ENCODE data around the gene RPL22. TPM values are rescaled to one million over a fixed set of nuclear protein-coding genes. Genes with fewer than 3 reads are reported as not detected.
A peak's percentile ranks its signal among the peaks of the same experiment; 100 is the strongest.

RPL22 gene
- polyA plus RNA-seq, 1 donor (not counting 4 experiments of a cell fraction or from before 2014, with no cell fraction given) = 421 TPM

DNA sequence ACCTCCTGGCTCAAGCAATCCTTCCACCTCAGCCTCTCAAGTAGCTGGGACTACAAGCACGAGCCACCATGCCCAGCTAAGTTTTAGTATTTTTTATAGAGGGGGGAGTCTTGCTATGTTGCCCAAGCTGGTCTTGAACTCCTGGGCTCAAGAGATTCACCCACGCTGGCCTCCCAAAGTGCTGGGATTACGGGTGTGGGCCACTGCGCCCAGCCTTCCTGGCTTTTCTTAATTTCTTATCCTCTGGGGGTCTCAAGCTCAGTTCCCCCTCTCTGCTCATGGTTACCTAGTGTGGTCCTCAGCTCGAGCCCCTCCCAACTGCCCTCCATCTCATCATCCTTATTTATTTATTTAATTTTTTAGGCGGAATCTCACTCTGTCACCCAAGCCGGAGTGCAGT, 2.9 kb upstream of the RPL22 start:
- H3K9ac ChIP-seq (ENCODE audit: control insufficient read depth, extremely low read depth, insufficient read depth, low read length) = no peak overlapping the region
- H2AFZ ChIP-seq (ENCODE audit: control insufficient read depth, low read length) = no peak overlapping the region
- H3K79me2 ChIP-seq (ENCODE audit: control insufficient read depth, insufficient read depth, low read length) = peaks cover 21% of the 10 kb centered on the region
- peaks cover 4% of the 10 kb centered on the region for H4K20me1 ChIP-seq (ENCODE audit: control insufficient read depth, extremely low read depth, insufficient read depth, low read length)
- H3K27ac ChIP-seq (ENCODE audit: control insufficient read depth, insufficient read depth, low read length) = no peak overlapping the region
- dilution Hi-C loops (cut with MboI; ENCODE audit: extremely low pct_ligation_motif_present, low sequenced_read_pairs) = no loop called here
- H3K36me3 ChIP-seq (ENCODE audit: control insufficient read depth in 2 of 2, extremely low read depth in 1 of 2, insufficient read depth in 2 of 2, low read length in 2 of 2) = peaks cover 2 to 6% of the 10 kb centered on the region in 2 experiments
- no peaks in the 10 kb centered on the region for H3K27me3 ChIP-seq (ENCODE audit: control insufficient read depth, extremely low read depth, insufficient read depth, low read length)
- H3K4me2 ChIP-seq (ENCODE audit: control insufficient read depth, extremely low read depth, insufficient read depth, low read depth, low read length) = no peak overlapping the region
- FAIRE-seq = no peak
- no peak for DNase-seq (ENCODE audit: low read depth, low spot score)
- peaks cover 26% of the 10 kb centered on the region for H3K4me1 ChIP-seq (ENCODE audit: control insufficient read depth, extremely low read depth, insufficient read depth, low read length)
- peaks cover 3% of the 10 kb centered on the region for H3K9me1 ChIP-seq (ENCODE audit: control insufficient read depth, extremely low read depth, insufficient read depth, low read length)
- H3K4me3 ChIP-seq (ENCODE audit: control insufficient read depth in 2 of 3, extremely low read depth in 1 of 3, insufficient read depth in 2 of 3, low read depth in 1 of 3, low read length in 3 of 3) = no peak overlapping the region
- H3K9me3 ChIP-seq (ENCODE audit: control insufficient read depth, low read depth, low read length) = no peaks in the 10 kb centered on the region
- TF ChIP-seq, protein P1, sequence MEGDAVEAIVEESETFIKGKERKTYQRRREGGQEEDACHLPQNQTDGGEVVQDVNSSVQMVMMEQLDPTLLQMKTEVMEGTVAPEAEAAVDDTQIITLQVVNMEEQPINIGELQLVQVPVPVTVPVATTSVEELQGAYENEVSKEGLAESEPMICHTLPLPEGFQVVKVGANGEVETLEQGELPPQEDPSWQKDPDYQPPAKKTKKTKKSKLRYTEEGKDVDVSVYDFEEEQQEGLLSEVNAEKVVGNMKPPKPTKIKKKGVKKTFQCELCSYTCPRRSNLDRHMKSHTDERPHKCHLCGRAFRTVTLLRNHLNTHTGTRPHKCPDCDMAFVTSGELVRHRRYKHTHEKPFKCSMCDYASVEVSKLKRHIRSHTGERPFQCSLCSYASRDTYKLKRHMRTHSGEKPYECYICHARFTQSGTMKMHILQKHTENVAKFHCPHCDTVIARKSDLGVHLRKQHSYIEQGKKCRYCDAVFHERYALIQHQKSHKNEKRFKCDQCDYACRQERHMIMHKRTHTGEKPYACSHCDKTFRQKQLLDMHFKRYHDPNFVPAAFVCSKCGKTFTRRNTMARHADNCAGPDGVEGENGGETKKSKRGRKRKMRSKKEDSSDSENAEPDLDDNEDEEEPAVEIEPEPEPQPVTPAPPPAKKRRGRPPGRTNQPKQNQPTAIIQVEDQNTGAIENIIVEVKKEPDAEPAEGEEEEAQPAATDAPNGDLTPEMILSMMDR (optimal IDR thresholded peaks at IDR 0.05 in 1 of 3, IDR thresholded peaks at IDR 0.05 in 1 of 3, conservative IDR thresholded peaks at IDR 0.05 in 1 of 3; ENCODE audit: extremely low read depth in 1 of 3, insufficient read depth in 2 of 3, low read length in 3 of 3) = no peak
- no peak for TF ChIP-seq EZH2 (IDR thresholded peaks at IDR 0.05; ENCODE audit: low read length)

DNA sequence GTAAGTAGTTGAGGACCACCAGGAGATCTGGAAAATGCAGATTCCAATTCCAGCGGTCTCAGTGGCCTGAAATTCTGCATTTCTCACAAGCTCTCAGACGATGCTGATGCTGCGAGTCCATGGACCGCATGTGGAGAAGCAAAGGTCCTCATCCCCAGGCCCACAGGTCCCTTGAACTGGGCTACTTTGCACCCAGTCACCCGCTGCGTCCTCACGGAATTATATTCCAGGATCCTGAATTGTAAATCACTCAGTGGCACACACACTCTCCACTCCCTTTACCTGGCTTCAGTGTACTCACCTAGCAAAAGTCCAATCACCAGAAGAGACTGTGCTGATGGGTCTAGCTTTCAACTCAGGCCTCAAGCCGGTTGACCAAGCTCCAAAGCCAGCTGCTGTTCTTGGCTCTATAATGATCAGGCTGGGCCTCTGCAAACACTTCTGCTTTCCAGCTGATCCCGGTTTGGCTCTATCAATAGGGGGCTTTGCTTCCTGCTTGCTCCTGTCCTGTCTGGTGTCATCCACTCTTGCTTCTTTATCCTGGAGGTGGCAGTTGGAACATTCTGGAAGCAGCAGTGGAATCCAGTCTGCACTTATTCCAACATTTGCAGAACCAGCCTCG, 904 bp upstream of the RPL22 start:
- no peaks in the 10 kb centered on the region for H3K27me3 ChIP-seq (ENCODE audit: control insufficient read depth, extremely low read depth, insufficient read depth, low read length)
- H4K20me1 ChIP-seq (ENCODE audit: control insufficient read depth, extremely low read depth, insufficient read depth, low read length) = peaks cover 7% of the 10 kb centered on the region
- H3K79me2 ChIP-seq (ENCODE audit: control insufficient read depth, insufficient read depth, low read length) = peaks cover 39% of the 10 kb centered on the region
- peak overlapping the region; percentile 99 for H3K9ac ChIP-seq (ENCODE audit: control insufficient read depth, extremely low read depth, insufficient read depth, low read length)
- peak overlapping the region; percentile 80 for H2AFZ ChIP-seq (ENCODE audit: control insufficient read depth, low read length)
- FAIRE-seq (no peak), DNase-seq (ENCODE audit: low read depth, low spot score) (no peak)
- H3K4me2 ChIP-seq (ENCODE audit: control insufficient read depth, extremely low read depth, insufficient read depth, low read depth, low read length) = peak overlapping the region; percentile 82
- H3K9me3 ChIP-seq (ENCODE audit: control insufficient read depth, low read depth, low read length) = no peaks in the 10 kb centered on the region
- peaks cover 13% of the 10 kb centered on the region in 2 experiments for H3K36me3 ChIP-seq (ENCODE audit: control insufficient read depth in 2 of 2, extremely low read depth in 1 of 2, insufficient read depth in 2 of 2, low read length in 2 of 2)
- H3K4me1 ChIP-seq (ENCODE audit: control insufficient read depth, extremely low read depth, insufficient read depth, low read length) = peaks cover 22% of the 10 kb centered on the region
- H3K27ac ChIP-seq (ENCODE audit: control insufficient read depth, insufficient read depth, low read length) = peak overlapping the region; percentile 93
- TF ChIP-seq, protein P1 (optimal IDR thresholded peaks at IDR 0.05 in 1 of 3, IDR thresholded peaks at IDR 0.05 in 1 of 3, conservative IDR thresholded peaks at IDR 0.05 in 1 of 3; ENCODE audit: extremely low read depth in 1 of 3, insufficient read depth in 2 of 3, low read length in 3 of 3) = no peak
- no peak for TF ChIP-seq EZH2 (IDR thresholded peaks at IDR 0.05; ENCODE audit: low read length)
- H3K4me3 ChIP-seq (ENCODE audit: control insufficient read depth in 2 of 3, extremely low read depth in 1 of 3, insufficient read depth in 2 of 3, low read depth in 1 of 3, low read length in 3 of 3) = peak overlapping the region; percentile 54 to 99 (median 98)
- peaks cover 3% of the 10 kb centered on the region for H3K9me1 ChIP-seq (ENCODE audit: control insufficient read depth, extremely low read depth, insufficient read depth, low read length)
- dilution Hi-C loops (cut with MboI; ENCODE audit: extremely low pct_ligation_motif_present, low sequenced_read_pairs) = no loop called here

All from keratinocyte (primary cell).